HepG2 (cell line): ENCODE results near the gene AUNIP. TPM values are rescaled to one million over a fixed set of nuclear protein-coding genes. Genes with fewer than 3 reads are reported as not detected.

Source experiments
- ATAC-seq: fragments of 200-7000 bp; cut with Tn5 transposase; 3 replicates; pipeline ENCODE4 v1.9.1; 2020; ENCODE audit warnings: mild to moderate bottlenecking, moderate library complexity
- BruUV-seq: library from RNA; stranded (reverse); fragments of 400-500 nt; replicated peaks from 2 replicates; lab custom pipeline; 2021; lab: Mats Ljungman, UMichigan
- CTCF ChIA-PET: fragments of 300-600 bp; formaldehyde crosslinking; extraction: SDS; loops from one replicate; lab custom pipeline; 2021; ENCODE audit warnings: low total read pairs, inconsistent platforms, low intra/inter-chr PET ratio; lab: Yijun Ruan, JAX
- POLR2A ChIA-PET: fragments of 350-600 bp; sonication (Branson Sonifier 250); formaldehyde crosslinking; loops from one replicate; lab custom pipeline; 2020; ENCODE audit warnings: antibody characterized with exemption, inconsistent platforms; lab: Yijun Ruan, JAX
- DNase-seq: peaks from one replicate; pipeline ENCODE4 v3.0.0-alpha.2; 2015; ENCODE audit warnings: low spot score
- FAIRE-seq: peaks from 3 replicates; lab custom pipeline; 2011; peaks lifted over from hg19 to GRCh38; lab: Jason Lieb, UNC
- H2AFZ ChIP-seq: one replicate; pipeline ENCODE4 v1.6.1; 2011; ENCODE audit warnings: low read length, inconsistent platforms
- H3K27ac ChIP-seq: fragments of 300-600 bp; 3 replicates; pipeline ENCODE4 v1.8.0; 2011; ENCODE audit warnings: mixed run types, mild to moderate bottlenecking, mixed read lengths, low read length, inconsistent platforms; ENCODE audit not compliant: insufficient read depth; ENCODE audit errors: extremely low read length
- H3K27me3 ChIP-seq, 2 experiments: fragments of 200-600 bp in 1 of 2; 2 replicates in 1 of 2; 3 replicates in 1 of 2; pipeline versions ENCODE4 v1.6.0 to v1.8.0; 2011; ENCODE audit warnings: low read length in 2 of 2, mild to moderate bottlenecking in 2 of 2, moderate library complexity in 2 of 2, inconsistent platforms in 1 of 2; ENCODE audit not compliant: insufficient read depth in 2 of 2, control insufficient read depth in 1 of 2
- H3K36me3 ChIP-seq, 2 experiments: fragments of 200-600 bp in 1 of 2; replicated peaks in 1 of 2; 2 replicates in 1 of 2; 3 replicates in 1 of 2; pipeline versions ENCODE4 v1.5.1 to v1.8.0; 2011; ENCODE audit warnings: low read length in 2 of 2, inconsistent platforms in 1 of 2; ENCODE audit not compliant: insufficient read depth in 2 of 2, control insufficient read depth in 1 of 2
- H3K4me1 ChIP-seq: 2 replicates; pipeline ENCODE4 v1.5.1; 2012; ENCODE audit warnings: low read length, inconsistent platforms; ENCODE audit not compliant: insufficient read depth
- H3K4me2 ChIP-seq: 2 replicates; pipeline ENCODE4 v1.6.0; 2011; ENCODE audit warnings: low read depth, low read length, inconsistent platforms
- H3K4me3 ChIP-seq, 3 experiments: fragments of 200-600 bp in 1 of 3; sonication (generic), shearing (Covaris generic) in 1 of 3; replicated peaks in 1 of 3; 2 replicates each; pipeline ENCODE4 v1.5.1; 2011 to 2016; ENCODE audit warnings: low read length in 3 of 3, inconsistent platforms in 2 of 3, low read depth in 2 of 3, mild to moderate bottlenecking in 2 of 3, control low read depth in 1 of 3, mixed read lengths in 1 of 3; ENCODE audit not compliant: insufficient read depth in 1 of 3
- H3K79me2 ChIP-seq: one replicate; pipeline ENCODE4 v1.6.1; 2011; ENCODE audit warnings: low read length, inconsistent platforms; ENCODE audit not compliant: insufficient read depth
- H3K9ac ChIP-seq: 2 replicates; pipeline ENCODE4 v1.6.0; 2011; ENCODE audit warnings: mild to moderate bottlenecking, low read depth, low read length, inconsistent platforms; ENCODE audit not compliant: insufficient read depth
- H3K9me3 ChIP-seq: 2 replicates; pipeline ENCODE4 v1.5.1; 2012; ENCODE audit warnings: mild to moderate bottlenecking, low read length
- H4K20me1 ChIP-seq: 2 replicates; pipeline ENCODE4 v1.6.0; 2011; ENCODE audit warnings: inconsistent platforms, mild to moderate bottlenecking, low read length, moderate library complexity; ENCODE audit not compliant: insufficient read depth
- FOXO1 ChIP-seq: sonication (generic); formaldehyde crosslinking; IDR thresholded peaks from 2 replicates; pipeline ENCODE4 v1.4.0; 2020; ENCODE audit warnings: missing genetic modification reagents
- GABPB1 ChIP-seq: IDR thresholded peaks from 2 replicates; pipeline ENCODE4 v1.6.1; 2016; ENCODE audit warnings: mild to moderate bottlenecking, missing genetic modification reagents, moderate library complexity, missing compliant biosample characterization
- GFI1 ChIP-seq: sonication (generic); formaldehyde crosslinking; IDR thresholded peaks from 2 replicates; pipeline ENCODE4 v1.5.0; 2020; ENCODE audit warnings: missing genetic modification reagents, mild to moderate bottlenecking, borderline replicate concordance
- JDP2 ChIP-seq: sonication (generic); formaldehyde crosslinking; IDR thresholded peaks from 2 replicates; pipeline ENCODE4 v1.8.1; 2022; ENCODE audit warnings: missing genetic modification reagents, borderline replicate concordance
- NFYC ChIP-seq: IDR thresholded peaks from 2 replicates; pipeline ENCODE4 v1.6.1; 2016; ENCODE audit warnings: missing genetic modification reagents, missing compliant biosample characterization
- RELA ChIP-seq: sonication (generic); formaldehyde crosslinking; IDR thresholded peaks from 2 replicates; pipeline ENCODE4 v1.4.0; 2020; ENCODE audit warnings: missing genetic modification reagents
- SALL1 ChIP-seq: sonication (generic); formaldehyde crosslinking; IDR thresholded peaks from 2 replicates; pipeline ENCODE4 v1.8.0; 2022; ENCODE audit warnings: mild to moderate bottlenecking, missing genetic modification reagents
- ZBTB39 ChIP-seq: sonication (generic); formaldehyde crosslinking; IDR thresholded peaks from 2 replicates; pipeline ENCODE4 v1.5.0; 2020; ENCODE audit warnings: missing genetic modification reagents
- ZNF720 ChIP-seq: sonication (generic); formaldehyde crosslinking; IDR thresholded peaks from 2 replicates; pipeline ENCODE4 v1.4.0; 2020; ENCODE audit warnings: missing genetic modification reagents
- WGBS: methylation state at CpG from one replicate; pipeline ENCODE4 v1.1.6; 2017; ENCODE audit warnings: low lambda C conversion rate; 5-methylcytosine and 5-hydroxymethylcytosine counted together
- in situ Hi-C: cut with HindIII; loops from 2 replicates; pipeline ENCODE4 v1.10.0; 2017; ENCODE audit warnings: low pct_unique_long_range_greater_than_20kb; ENCODE audit not compliant: extremely low pct_ligation_motif_present
- intact Hi-C: fragments of 100-400 bp; cut with micrococcal nuclease; formaldehyde crosslinking; loops from one replicate; pipeline ENCODE4 v1.10.0; 2022; ENCODE audit not compliant: unreplicated experiment
- polyA plus RNA-seq, 8 experiments: library from polyadenylated mRNA; depleted of rRNA in 3 of 8; stranded (reverse) in 7 of 8; unstranded in 1 of 8; fragments of >200 nt; fragmentation: Illumina TruSeq in 4 of 8; extraction: Trizol in 4 of 8; gene quantifications; 2 replicates each; pipeline versions ENCODE4 v1.2.1 to v1.2.3, GENCODE V29; 2011 to 2016; ENCODE audit warnings: low read depth in 4 of 8, missing spikeins in 1 of 8, mixed read lengths in 1 of 8; ENCODE audit not compliant: insufficient read depth in 1 of 8
- total RNA-seq, 5 experiments: library from RNA; depleted of rRNA; stranded (reverse); fragments of >200 nt; fragmentation: Illumina TruSeq; extraction: Trizol; gene quantifications; 2 replicates each; pipeline ENCODE4 v1.2.3, GENCODE V29; 2016; ENCODE audit warnings: low read depth in 1 of 5

The AUNIP gene
- total and polyA plus RNA-seq, 2 of the 13 experiments (the other 11 are each of a cell fraction or from before 2014, with no cell fraction given): 3.8 to 12.3 TPM

- Histone ChIP-seq H3K79me2 (no peaks in the 10 kb centered on the region), H3K4me2 (no peak overlapping the region), H4K20me1 (no peaks in the 10 kb centered on the region), H3K36me3 (no peaks in the 10 kb centered on the region), H3K27ac (no peak overlapping the region), H3K9ac (no peak overlapping the region), H3K27me3 (no peaks in the 10 kb centered on the region), H3K9me3 (no peaks in the 10 kb centered on the region), H3K4me1 (no peaks in the 10 kb centered on the region), H2AFZ (no peak overlapping the region), H3K4me3 (no peak overlapping the region)
- in situ Hi-C loops: loop anchor here (25.0 kb wide), 1 partner anchor 199 kb away; the partner anchor contains the start of gene MAN1C1
- TF ChIP-seq ZNF720 (CRISPR knock-in tag) (no peak), JDP2 (CRISPR knock-in tag) (no peak), ZBTB39 (CRISPR knock-in tag) (no peak), FOXO1 (CRISPR knock-in tag) (no peak), SALL1 (no peak), RELA (CRISPR knock-in tag) (no peak), GABPB1 (CRISPR knock-in tag) (no peak), NFYC (no peak), GFI1 (no peak)
- DNase-seq (no peak), ATAC-seq (no peak), FAIRE-seq (no peak)
- no TSS peak for BruUV-seq
- ChIA-PET CTCF (interaction anchor here (1.2 to 2.2 kb wide), 3 partner anchors 15 to 308 kb away, joined by 3 to 9 read pairs (median 5); no protein-coding TSS in a partner anchor), POLR2A (interaction anchor here (0.7 to 2.5 kb wide), 2 partner anchors 8 to 9 kb away, joined by 4 to 10 read pairs; partner anchors contain the start of gene MTFR1L)
- intact Hi-C loops: no loop called here
- 97% methylated on average over 4 of the region's 13 CpGs for WGBS
Observed at GRCh38 chr1:25811384-25812082, 47.7 kb downstream of the AUNIP start.
